Dermis microvascular lymphatic vessel endothelial cell (primary cell): ENCODE measurements around the gene HOXC13. TPM values are rescaled to one million over a fixed set of nuclear protein-coding genes. Genes with fewer than 3 reads are reported as not detected.

Experiments used
- DNase-seq, 2 donors: peaks; one replicate each; pipeline versions ENCODE4 v3.0.0 to v3.0.0-alpha.2; 2010; ENCODE audit warnings: low read depth in 2 of 2
- total RNA-seq: library from RNA; depleted of rRNA; stranded (reverse); fragments of >200 nt; gene quantifications from 2 replicates; pipeline ENCODE4 v1.2.1, GENCODE V29; 2014

The HOXC13 gene
- total RNA-seq, 1 donor from 2014 or later, result not detected

DNA sequence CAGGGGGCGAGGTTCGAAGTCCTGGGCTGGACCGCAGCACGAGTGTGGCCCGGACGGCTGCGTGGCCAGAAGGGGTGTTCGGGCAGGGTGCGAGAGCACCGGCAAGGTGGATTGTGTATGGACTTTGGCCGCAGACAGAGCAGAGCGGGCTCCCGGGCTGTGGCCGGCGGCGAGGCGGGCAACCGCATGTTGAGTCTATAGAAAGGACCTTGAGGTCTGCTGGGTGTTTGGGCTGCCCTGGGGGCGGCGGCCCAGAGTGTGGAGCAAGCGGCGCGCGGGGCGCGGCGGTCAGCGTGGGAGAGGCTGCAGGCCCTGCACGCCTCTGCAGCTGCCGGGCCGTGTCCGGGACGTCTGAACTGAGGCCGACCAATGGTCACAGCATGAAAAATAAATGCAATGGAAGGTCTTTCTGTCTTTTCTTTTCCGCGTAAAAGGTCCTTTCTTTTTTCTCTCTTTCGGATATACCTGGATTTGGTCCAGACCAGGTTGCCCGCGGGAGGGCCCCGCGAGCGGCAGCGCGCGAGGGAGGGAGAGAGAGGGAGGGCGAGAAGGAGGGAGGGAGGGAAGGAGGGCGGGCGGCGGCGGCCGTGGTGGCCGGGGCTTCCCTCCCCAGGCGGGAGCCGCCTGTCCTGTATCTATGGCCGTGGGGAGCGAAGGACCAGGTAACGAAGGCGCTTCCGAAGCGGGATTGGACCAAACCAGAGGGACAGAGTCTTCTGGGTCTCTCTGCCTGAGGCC, 55.8 kb downstream of the HOXC13 start:
- no peak for DNase-seq

DNA sequence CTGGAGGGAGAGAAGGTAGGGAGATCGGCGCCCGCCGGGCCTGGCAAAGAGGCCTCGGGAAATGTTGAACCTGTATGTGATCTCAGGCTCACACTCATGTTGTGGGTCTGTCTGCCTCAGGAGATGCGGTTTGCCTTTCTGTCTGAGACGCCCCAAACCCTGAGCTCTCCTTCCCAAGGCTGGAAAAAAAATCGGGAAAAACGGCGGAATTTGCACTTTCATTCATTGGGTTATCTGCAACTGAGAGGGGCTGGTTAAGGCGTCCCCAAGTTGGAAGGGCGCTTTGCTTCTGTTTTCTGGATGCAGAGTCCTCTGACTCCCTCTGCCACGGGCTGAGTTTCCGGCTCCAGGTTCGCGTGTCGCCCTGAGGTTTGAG, 56.4 kb downstream of the HOXC13 start:
- no peak for DNase-seq

DNA sequence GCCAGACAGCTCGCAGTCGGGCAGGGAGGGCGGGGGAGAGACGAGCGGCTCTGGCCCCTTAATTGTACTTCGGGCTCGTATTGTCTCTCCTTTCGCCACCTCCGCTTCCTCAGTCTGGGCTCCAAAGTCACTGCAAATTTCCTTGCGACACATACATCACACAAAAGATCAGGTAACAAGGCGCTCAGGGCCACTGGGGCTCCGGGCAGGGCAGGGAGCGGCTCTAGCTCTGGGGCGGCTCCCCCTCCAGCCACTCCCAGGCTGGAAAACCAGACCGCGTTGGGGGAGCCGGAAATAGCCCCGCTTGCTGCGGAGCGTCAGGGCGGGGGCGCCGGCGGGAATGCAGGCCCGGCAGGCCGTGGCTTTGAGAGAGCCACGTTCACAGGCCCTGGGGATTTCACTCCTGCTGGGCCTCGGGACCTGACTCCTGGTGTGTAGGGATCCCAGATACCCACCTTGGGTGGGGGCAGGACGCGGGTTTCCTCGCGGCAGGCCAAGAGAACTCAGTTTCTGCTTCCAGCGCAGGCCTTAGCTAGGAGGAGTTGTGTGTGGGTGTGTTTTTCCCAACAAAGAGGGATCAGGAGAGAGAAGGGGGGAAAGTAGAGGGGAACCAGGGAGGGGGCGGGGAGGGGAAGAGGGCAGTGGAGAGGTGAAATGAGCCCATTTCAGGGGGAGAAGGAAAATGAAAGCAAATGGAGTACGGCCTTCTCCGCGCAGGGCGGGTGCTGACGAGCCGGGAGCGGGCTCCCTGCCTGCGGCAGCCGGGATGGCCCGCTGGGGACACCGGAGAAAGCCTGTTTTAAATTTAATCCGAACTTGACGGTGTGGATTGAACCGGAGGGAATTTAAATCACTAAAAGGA, 57.0 kb downstream of the HOXC13 start:
- no peak for DNase-seq

Other genes with a start within 250 kb of the HOXC13 start
- gene CALCOCO1, start 211.4 kb upstream of the HOXC13 start, total RNA-seq, result 44.9 and 72.6 TPM in 2 replicates
- not detected in 2 replicates for gene CISTR, start 186.9 kb upstream of the HOXC13 start, total RNA-seq
- not detected in 2 replicates for gene HOXC12, start 16.1 kb downstream of the HOXC13 start, total RNA-seq
- gene HOXC11, start 34.3 kb downstream of the HOXC13 start, total RNA-seq, result not detected in 2 replicates
- gene HOTAIR, start 36.1 kb downstream of the HOXC13 start, total RNA-seq, result not detected in 2 replicates
- gene HOXC10, start 46.3 kb downstream of the HOXC13 start, total RNA-seq, result not detected in 2 replicates
- 0.13 and 1.3 TPM in 2 replicates for gene HOXC9, start 61.3 kb downstream of the HOXC13 start, total RNA-seq
- not detected in 2 replicates for gene HOXC8, start 70.2 kb downstream of the HOXC13 start, total RNA-seq
- 0.13 TPM in 1 of 2 replicates, not detected in the other for gene HOXC6, start 89.6 kb downstream of the HOXC13 start, total RNA-seq
- not detected in 2 replicates for gene HOXC5, start 94.2 kb downstream of the HOXC13 start, total RNA-seq
- not detected in 2 replicates for gene HOXC4, start 115.0 kb downstream of the HOXC13 start, total RNA-seq